Astrocyte (in vitro differentiated cells and primary cell): Measurements from ENCODE around the gene CHST13.

Experiments used
- CTCF ChIP-seq: IDR thresholded peaks from 2 replicates; pipeline ENCODE4 v1.5.1; 2011; ENCODE audit warnings: low read depth, mild to moderate bottlenecking, inconsistent platforms, low read length, moderate library complexity; ENCODE audit not compliant: insufficient read depth
- EZH2 ChIP-seq: IDR thresholded peaks from 2 replicates; pipeline ENCODE4 v1.6.1; 2012; ENCODE audit warnings: mild to moderate bottlenecking, low read length, inconsistent platforms; ENCODE audit not compliant: insufficient read depth

GRCh38 chr3:126529585-126530170 lies 5.7 kb downstream of the CHST13 start:
- TF ChIP-seq CTCF (no peak), EZH2 (no peak)
